Panc1 (cell line): ENCODE measurements around the gene GAP43.

ENCODE experiments used
- POLR2AphosphoS5 ChIP-seq: IDR thresholded peaks from 2 replicates; pipeline ENCODE4 v1.6.1; 2012; ENCODE audit warnings: mild to moderate bottlenecking, low read depth, low read length, moderate library complexity
- TF ChIP-seq, protein P1 (sequence below): fragments of 450-650 bp; IDR thresholded peaks from 2 replicates; pipeline ENCODE4 v1.5.1; 2017; ENCODE audit warnings: mild to moderate bottlenecking

DNA sequence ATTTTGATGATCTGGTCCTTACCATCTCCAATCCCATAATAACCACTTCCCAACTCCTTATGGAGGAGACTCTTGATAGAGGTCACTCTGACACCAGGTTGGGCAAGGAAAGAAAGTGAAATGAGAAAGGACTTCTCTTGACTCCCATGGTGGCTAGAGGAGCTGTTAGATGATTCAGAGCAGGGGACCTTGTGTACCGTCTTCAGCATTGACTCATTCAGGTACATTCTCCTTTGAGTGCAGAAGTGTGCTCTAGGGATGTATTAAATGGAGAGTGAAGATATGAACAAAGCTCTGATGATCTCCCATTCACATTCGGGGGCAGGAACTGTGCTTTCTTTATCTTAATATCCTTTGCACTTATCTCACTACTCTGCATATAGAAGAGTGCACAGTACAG is 46.3 kb upstream of the GAP43 start:
- TF ChIP-seq, protein P1, sequence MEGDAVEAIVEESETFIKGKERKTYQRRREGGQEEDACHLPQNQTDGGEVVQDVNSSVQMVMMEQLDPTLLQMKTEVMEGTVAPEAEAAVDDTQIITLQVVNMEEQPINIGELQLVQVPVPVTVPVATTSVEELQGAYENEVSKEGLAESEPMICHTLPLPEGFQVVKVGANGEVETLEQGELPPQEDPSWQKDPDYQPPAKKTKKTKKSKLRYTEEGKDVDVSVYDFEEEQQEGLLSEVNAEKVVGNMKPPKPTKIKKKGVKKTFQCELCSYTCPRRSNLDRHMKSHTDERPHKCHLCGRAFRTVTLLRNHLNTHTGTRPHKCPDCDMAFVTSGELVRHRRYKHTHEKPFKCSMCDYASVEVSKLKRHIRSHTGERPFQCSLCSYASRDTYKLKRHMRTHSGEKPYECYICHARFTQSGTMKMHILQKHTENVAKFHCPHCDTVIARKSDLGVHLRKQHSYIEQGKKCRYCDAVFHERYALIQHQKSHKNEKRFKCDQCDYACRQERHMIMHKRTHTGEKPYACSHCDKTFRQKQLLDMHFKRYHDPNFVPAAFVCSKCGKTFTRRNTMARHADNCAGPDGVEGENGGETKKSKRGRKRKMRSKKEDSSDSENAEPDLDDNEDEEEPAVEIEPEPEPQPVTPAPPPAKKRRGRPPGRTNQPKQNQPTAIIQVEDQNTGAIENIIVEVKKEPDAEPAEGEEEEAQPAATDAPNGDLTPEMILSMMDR: no peak
- no peak for TF ChIP-seq POLR2AphosphoS5
